ENCODE results near the gene CDH15.

CDH15 gene

GRCh38 chr16:89200850-89201411 is 29.4 kb downstream of the CDH15 start:
- no peak for DNase-seq

- DNase-seq = no peak
Measured at GRCh38 chr16:89201439-89202377, 30.2 kb downstream of the CDH15 start.

GRCh38 chr16:89202422-89203215 is 31.1 kb downstream of the CDH15 start:
- no peak for DNase-seq

GRCh38 chr16:89207993-89208392 is 36.4 kb downstream of the CDH15 start:
- DNase-seq = no peak

GRCh38 chr16:89209522-89210044 is 38.0 kb downstream of the CDH15 start:
- no peak for DNase-seq

DNA sequence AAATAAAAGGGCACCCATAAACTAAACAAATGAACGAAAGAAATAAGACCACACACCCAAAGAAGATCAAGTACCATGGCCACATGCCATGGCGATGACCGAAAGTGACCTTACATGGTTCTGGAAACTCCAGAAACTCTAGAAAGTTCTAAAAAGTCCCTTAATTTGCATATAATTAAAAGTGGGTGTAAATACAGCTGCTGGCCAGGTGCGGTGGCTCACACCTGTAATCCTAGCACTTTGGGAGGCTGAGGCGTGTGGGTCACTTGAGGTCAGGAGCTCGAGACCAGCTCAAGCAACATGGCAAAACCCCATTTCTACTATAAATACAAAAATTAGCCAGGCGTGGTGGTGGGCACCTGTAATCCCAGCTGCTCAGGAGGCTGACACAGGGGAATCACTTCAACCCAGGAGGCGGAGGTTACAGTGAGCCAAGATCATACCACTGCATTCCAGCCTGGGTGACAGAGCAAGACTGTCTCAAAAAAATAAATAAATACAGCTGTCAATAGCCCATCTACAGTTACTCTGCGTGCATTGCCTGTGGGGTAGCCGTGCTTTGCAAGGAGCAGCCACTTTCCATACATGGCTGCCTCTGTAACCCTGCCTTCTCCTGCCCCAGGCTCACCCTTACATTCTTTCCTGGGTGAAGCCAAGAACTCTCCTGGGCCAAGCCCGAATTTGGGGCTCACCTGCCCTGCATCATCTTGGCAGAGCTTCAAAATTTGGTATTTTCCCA is 38.8 kb downstream of the CDH15 start:
- DNase-seq = no peak

GRCh38 chr16:89210904-89211515 is 39.5 kb downstream of the CDH15 start:
- no peak for DNase-seq

GRCh38 chr16:89216315-89217137 is 45.0 kb downstream of the CDH15 start:
- peak; percentile 74 for DNase-seq

- no peak for DNase-seq
Measured at GRCh38 chr16:89217138-89217387, 45.5 kb downstream of the CDH15 start.

GRCh38 chr16:89217388-89218191 is 46.0 kb downstream of the CDH15 start, which contains the start of gene ZNF778:
TSS of gene ZNF778 (plus strand) at chr16:89217703. CDS start at chr16:89221128, 3,425 bp downstream.
- peak; percentile 80 for DNase-seq

DNA sequence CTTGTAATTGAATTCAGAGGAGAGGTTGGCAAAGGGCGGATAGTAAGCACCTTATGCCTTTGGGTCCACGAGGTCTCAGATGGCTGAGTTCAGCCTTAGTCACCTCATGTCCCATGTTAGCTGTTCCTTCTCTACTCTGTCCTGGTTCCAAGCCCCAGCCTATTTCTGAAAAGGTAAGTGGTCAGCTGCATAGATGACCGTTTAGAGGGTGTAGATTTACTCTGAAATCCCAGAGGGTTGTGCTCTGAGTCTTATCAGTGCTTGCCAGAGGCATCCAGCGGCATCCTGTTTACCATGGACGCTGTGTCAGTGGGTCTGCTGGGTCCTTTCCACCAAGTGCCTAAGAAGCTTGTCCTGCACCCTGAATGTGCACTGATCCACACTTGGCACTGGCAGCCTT is 47.8 kb downstream of the CDH15 start:
- DNase-seq = no peak

DNA sequence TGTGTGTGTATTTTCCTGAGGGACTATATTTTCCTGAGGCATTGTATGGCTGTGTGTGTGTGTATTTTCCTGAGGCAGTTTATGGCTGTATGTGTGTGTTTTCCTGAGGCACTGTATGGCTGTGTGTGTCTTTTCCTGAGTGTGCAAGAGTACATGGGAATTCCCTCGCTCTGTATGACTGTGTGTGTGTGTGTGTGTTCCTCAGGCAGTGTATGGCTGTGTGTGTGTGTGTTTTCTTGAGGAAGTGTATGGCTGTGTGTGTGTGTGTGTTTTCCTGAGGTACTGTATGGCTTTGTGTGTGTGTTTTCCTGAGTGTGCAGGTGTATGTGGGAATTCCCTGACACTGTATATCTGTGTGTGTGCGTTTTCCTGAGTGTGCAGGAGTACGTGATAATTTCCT is 50.1 kb downstream of the CDH15 start:
- no peak for DNase-seq

DNA sequence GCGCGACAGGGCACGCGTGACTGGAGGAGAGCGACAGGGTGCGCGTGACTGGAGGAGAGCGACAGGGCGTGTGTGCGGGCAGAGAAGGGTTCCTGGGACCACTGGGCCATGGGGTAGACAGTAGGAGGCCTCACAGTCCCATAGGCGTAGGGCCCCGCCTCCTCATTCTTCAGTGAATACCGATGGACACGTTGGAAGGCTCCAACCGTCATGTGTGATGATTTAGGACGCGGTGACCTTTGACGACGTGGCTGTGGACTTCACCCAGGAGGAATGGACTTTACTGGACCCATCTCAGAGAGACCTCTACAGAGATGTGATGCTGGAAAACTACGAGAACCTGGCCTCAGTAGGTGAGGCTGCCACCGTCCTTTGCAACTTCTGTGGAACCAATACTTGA is 51.4 kb downstream of the CDH15 start:
- DNase-seq = no peak

GRCh38 chr16:89224665-89225064 is 53.1 kb downstream of the CDH15 start:
- DNase-seq = no peak

GRCh38 chr16:89230255-89230654 is 58.7 kb downstream of the CDH15 start:
- DNase-seq = no peak

GRCh38 chr16:89232107-89232506 is 60.6 kb downstream of the CDH15 start:
- no peak for DNase-seq

DNA sequence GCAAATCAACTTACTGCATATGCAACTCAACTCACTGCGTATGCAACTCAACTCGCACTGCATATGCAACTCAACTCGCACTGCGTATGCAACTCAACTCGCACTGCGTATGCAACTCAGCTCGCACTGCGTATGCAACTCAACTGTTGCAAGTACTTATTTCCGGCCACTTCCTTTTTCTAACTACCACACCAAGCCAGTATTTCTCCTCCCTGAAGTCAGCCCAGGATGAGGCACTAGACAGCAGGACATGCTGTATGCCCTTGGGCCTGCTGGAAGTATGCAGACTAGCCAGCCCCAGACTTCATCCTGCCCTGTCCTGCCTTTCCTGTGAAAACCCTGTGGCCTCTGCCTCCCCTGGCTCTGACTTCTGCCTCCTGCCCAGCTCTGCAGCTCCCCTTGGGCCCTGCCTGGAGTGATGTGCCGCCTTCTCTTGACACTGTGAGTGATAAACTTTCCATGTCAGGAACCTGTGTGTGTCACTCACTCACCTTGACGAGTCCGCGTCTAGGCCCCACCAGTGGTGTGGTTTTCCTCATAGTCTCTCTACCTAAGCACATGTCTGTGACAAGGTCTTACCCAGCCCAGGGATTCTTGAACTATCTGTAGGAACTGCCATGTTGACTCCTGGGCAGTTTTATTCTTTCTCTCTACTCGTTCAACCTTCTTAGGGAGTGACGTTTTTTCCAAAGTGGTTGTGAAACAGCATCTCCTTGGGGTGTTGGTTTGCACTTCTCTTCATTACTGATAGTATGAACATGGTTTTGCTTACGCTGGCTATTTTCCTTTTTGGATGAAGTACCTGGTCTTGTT is 62.3 kb downstream of the CDH15 start:
- DNase-seq = peak; percentile 49

GRCh38 chr16:89237733-89238132 is 66.2 kb downstream of the CDH15 start:
- DNase-seq = no peak

DNA sequence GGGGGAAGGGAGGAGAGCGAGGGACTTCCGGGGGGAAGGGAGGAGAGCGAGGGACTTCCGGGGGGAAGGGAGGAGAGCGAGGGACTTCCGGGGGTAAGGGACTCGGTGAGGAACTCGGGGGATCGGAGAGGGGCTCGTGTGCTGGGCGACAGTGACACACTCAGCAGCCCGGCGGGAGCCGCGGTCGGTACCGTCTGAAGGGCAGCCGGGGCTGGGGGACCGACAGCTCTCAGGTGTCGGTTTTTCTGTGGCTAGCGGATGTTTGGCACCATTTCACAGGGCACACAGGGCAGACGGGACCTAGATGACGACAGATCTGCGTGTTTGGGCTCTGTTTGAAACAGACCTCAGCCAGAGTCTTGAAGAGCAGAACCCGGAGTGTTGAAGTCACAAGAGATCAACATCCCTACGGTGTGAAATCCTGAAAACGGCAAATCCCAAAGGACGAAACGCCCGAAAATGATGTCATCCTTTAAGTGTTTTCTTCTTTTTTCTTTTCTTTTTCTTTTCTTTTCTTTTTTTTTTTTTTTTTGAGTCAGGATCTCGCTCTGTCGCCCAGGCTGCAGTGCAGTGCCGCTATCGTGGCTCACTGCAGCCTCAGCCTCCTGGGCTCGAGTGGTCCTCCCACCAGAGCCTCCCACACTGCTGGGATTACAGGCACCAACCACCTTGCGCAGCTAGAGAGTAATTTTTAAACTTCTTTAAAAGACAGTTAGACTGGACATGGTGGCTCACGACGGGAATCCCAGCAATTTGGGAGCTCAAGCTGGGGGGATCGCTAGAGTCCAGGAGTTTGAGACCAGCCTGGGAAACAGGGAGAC is 69.8 kb downstream of the CDH15 start:
- DNase-seq = peak; percentile 71
